WTC11 (cell line): Measurements from ENCODE around the gene BLNK. TPM values are rescaled to one million over a fixed set of nuclear protein-coding genes. Genes with fewer than 3 reads are reported as not detected.

Source experiments
- ATAC-seq: fragments of 200-7000 bp; cut with Tn5 transposase; 2 replicates; pipeline ENCODE4 v1.10.0; 2021; ENCODE audit warnings: mild to moderate bottlenecking, moderate library complexity
- CTCF ChIA-PET: fragments of 300-600 bp; sonication (Branson Sonifier 250); formaldehyde crosslinking; loops from one replicate; lab custom pipeline; 2021; ENCODE audit warnings: antibody characterized with exemption; lab: Charles Lee
- POLR2A ChIA-PET: fragments of 350-600 bp; sonication (Branson Sonifier 250); formaldehyde crosslinking; loops from one replicate; lab custom pipeline; 2021; ENCODE audit warnings: antibody characterized with exemption; lab: Charles Lee
- DNase-seq: peaks from one replicate; pipeline ENCODE4 v3.0.0; 2021; ENCODE audit warnings: low spot score
- H3K27ac Mint-ChIP-seq: 2 replicates; pipeline ENCODE4 v1.8.0; 2021; ENCODE audit warnings: mixed read lengths
- H3K27me3 Mint-ChIP-seq: 2 replicates; pipeline ENCODE4 v1.8.0; 2021; ENCODE audit warnings: low read depth, mild to moderate bottlenecking, moderate library complexity, mixed read lengths
- H3K36me3 Mint-ChIP-seq: 2 replicates; pipeline ENCODE4 v1.8.0; 2021; ENCODE audit warnings: mixed read lengths
- H3K4me1 Mint-ChIP-seq: 2 replicates; pipeline ENCODE4 v1.8.0; 2022; ENCODE audit warnings: mixed read lengths
- H3K4me3 Mint-ChIP-seq: 2 replicates; pipeline ENCODE4 v1.8.0; 2021; ENCODE audit warnings: mild to moderate bottlenecking, moderate library complexity, mixed read lengths
- H3K9me3 Mint-ChIP-seq: 2 replicates; pipeline ENCODE4 v1.8.0; 2021; ENCODE audit warnings: mixed read lengths
- CBFB ChIP-seq: sonication (generic); formaldehyde crosslinking; IDR thresholded peaks from 2 replicates; pipeline ENCODE4 v1.8.1; 2022; ENCODE audit warnings: mild to moderate bottlenecking, low read depth, missing genetic modification reagents
- CREB1 ChIP-seq: sonication (generic); formaldehyde crosslinking; IDR thresholded peaks from 2 replicates; pipeline ENCODE4 v1.8.0; 2023; ENCODE audit warnings: mild to moderate bottlenecking, missing genetic modification reagents
- CTCF ChIP-seq: fragments of 200-600 bp; IDR thresholded peaks from 2 replicates; pipeline ENCODE4 v1.8.0; 2022; ENCODE audit warnings: antibody characterized with exemption
- ERG ChIP-seq: fragments of 250-450 bp; sonication (Bioruptor Pico); IDR thresholded peaks from 2 replicates; pipeline ENCODE4 v1.8.0; 2021; ENCODE audit warnings: mild to moderate bottlenecking
- FOXJ3 ChIP-seq: sonication (generic); formaldehyde crosslinking; IDR thresholded peaks from 2 replicates; pipeline ENCODE4 v1.9.0; 2021; ENCODE audit warnings: missing genetic modification reagents, mild to moderate bottlenecking, borderline replicate concordance
- HMGXB4 ChIP-seq: sonication (generic); formaldehyde crosslinking; IDR thresholded peaks from 2 replicates; pipeline ENCODE4 v1.8.1; 2023; ENCODE audit warnings: mild to moderate bottlenecking, moderate library complexity, missing genetic modification reagents
- JUN ChIP-seq: sonication (generic); formaldehyde crosslinking; IDR thresholded peaks from 2 replicates; pipeline ENCODE4 v1.8.0; 2023; ENCODE audit warnings: mild to moderate bottlenecking, missing genetic modification reagents
- MAX ChIP-seq: sonication (generic); formaldehyde crosslinking; IDR thresholded peaks from 2 replicates; pipeline ENCODE4 v1.8.0; 2022; ENCODE audit warnings: mild to moderate bottlenecking, missing genetic modification reagents
- MYBL2 ChIP-seq: sonication (generic); formaldehyde crosslinking; IDR thresholded peaks from 2 replicates; pipeline ENCODE4 v1.8.1; 2023; ENCODE audit warnings: mild to moderate bottlenecking, moderate library complexity, missing genetic modification reagents
- NFATC4 ChIP-seq: fragments of 250-450 bp; sonication (Bioruptor Pico); IDR thresholded peaks from 2 replicates; pipeline ENCODE4 v1.9.0; 2021; ENCODE audit warnings: mild to moderate bottlenecking
- NR3C1 ChIP-seq: sonication (generic); formaldehyde crosslinking; conservative IDR thresholded peaks from 2 replicates; pipeline ENCODE4 v1.8.1; 2023; ENCODE audit warnings: low read depth, mild to moderate bottlenecking, missing genetic modification reagents
- PREB ChIP-seq: sonication (generic); formaldehyde crosslinking; IDR thresholded peaks from 2 replicates; pipeline ENCODE4 v1.8.1; 2022; ENCODE audit warnings: mild to moderate bottlenecking, missing genetic modification reagents, moderate library complexity, borderline replicate concordance
- SOX15 ChIP-seq: fragments of 250-450 bp; sonication (Bioruptor Pico); IDR thresholded peaks from 2 replicates; pipeline ENCODE4 v1.9.0; 2021; ENCODE audit warnings: mild to moderate bottlenecking
- ZNF281 ChIP-seq: sonication (generic); formaldehyde crosslinking; IDR thresholded peaks from 2 replicates; pipeline ENCODE4 v1.8.0; 2023; ENCODE audit warnings: mild to moderate bottlenecking, missing genetic modification reagents
- ZNF317 ChIP-seq: sonication (generic); formaldehyde crosslinking; IDR thresholded peaks from 2 replicates; pipeline ENCODE4 v1.8.1; 2023; ENCODE audit warnings: low read depth, mild to moderate bottlenecking, moderate library complexity, missing genetic modification reagents, borderline replicate concordance
- total RNA-seq: library from RNA; stranded (reverse); gene quantifications from 3 replicates; pipeline ENCODE4 v1.2.3, GENCODE V29; 2021

BLNK gene
- total RNA-seq, 1 experiment from 2014 or later: not detected

- no peak for ATAC-seq
- ChIA-PET CTCF (interaction anchor here (1.5 kb wide), 1 partner anchor 35 kb away, joined by 5 read pairs; no protein-coding TSS in a partner anchor), POLR2A (interaction anchor here (0.6 kb wide), 1 partner anchor 37 kb away, joined by 3 read pairs; no protein-coding TSS in a partner anchor)
- H3K4me1 Mint-ChIP-seq: peaks cover 6% of the 10 kb centered on the region
- H3K27me3 Mint-ChIP-seq: no peaks in the 10 kb centered on the region; the same call in 1 of the 2 replicates
- no peaks in the 10 kb centered on the region for H3K9me3 Mint-ChIP-seq
- H3K4me3 Mint-ChIP-seq: no peak overlapping the region
- DNase-seq: no peak
- no peak overlapping the region for H3K27ac Mint-ChIP-seq
- TF ChIP-seq ERG (CRISPR knock-in tag) (no peak), FOXJ3 (no peak), JUN (CRISPR knock-in tag) (no peak), SOX15 (no peak), NFATC4 (no peak), ZNF317 (no peak), MAX (CRISPR knock-in tag) (no peak), PREB (no peak), CREB1 (CRISPR knock-in tag) (no peak), CBFB (no peak), MYBL2 (no peak), ZNF281 (CRISPR knock-in tag) (no peak)
- no peaks in the 10 kb centered on the region for H3K36me3 Mint-ChIP-seq
These were observed 6.4 kb downstream of the BLNK start for GRCh38 chr10:96264938-96265337.

- Mint-ChIP-seq H3K4me1 (peaks cover 8% of the 10 kb centered on the region), H3K36me3 (no peaks in the 10 kb centered on the region), H3K27ac (no peak overlapping the region)
- TF ChIP-seq HMGXB4 (CRISPR knock-in tag): no peak
- no peak for TF ChIP-seq NR3C1 (CRISPR knock-in tag)
- TF ChIP-seq CTCF: no peak
- TF ChIP-seq, all 79 proteins: peak for 0
- Mint-ChIP-seq H3K9me3 (no peaks in the 10 kb centered on the region), H3K4me3 (no peak overlapping the region), H3K27me3 (no peaks in the 10 kb centered on the region; the same call in 1 of the 2 replicates)
- DNase-seq: no peak
- no peak for ATAC-seq
- CTCF ChIA-PET: interaction anchor here (1.8 kb wide), 1 partner anchor 34 kb away, joined by 8 read pairs; no protein-coding TSS in a partner anchor
- POLR2A ChIA-PET: interaction anchor here (0.5 kb wide), 1 partner anchor 34 kb away, joined by 4 read pairs; no protein-coding TSS in a partner anchor
These were observed 7.7 kb downstream of the BLNK start for GRCh38 chr10:96263669-96264068.
